GM12891 (cell line): Measurements from ENCODE around the gene RNFT2.

Experiments used
- POLR2AphosphoS5 ChIP-seq: IDR thresholded peaks from 2 replicates; pipeline ENCODE4 v1.6.1; 2011; ENCODE audit warnings: low read depth, low read length, control low read depth
- SPI1 ChIP-seq: IDR thresholded peaks from 2 replicates; pipeline ENCODE4 v1.6.1; 2011; ENCODE audit warnings: low read depth, low read length, control low read depth

DNA sequence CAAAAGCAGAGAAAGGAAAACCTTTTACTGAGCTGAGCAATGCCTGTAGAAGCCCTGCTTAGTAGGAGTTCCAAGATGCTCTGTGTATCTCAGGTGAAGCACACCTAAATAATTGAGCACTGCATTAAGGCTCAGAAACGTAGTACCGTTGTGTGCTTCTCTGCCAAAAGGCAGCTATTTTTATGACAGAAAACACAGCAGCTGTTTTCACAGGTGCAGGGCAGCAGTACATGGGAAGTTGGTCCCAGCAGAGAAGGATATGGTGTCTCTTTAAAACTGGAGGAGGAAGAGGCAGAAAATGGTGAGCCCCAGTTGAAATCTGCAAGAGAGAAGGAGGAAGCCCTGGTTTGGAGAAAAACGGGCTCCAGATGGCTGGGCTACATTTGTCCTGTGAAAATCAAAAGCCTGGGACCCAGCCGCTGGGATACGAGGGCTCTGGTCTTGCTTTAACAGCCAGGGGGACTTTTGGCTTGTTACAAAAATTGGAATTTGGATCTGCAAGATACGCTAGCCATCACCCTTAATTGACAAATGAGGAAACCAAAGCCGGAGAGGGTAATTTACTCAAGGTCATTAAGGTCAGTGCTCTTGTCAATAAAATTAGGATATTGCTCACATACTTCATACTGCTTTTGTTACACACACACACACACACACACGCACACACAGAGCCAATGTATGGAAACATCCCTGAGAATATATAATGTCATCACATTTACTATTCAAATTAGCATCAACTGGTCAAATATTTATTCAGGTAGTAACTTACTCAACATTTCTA, 27.6 kb upstream of the RNFT2 start:
- TF ChIP-seq POLR2AphosphoS5 (no peak), SPI1 (no peak)
